ENCODE data around the gene ST6GALNAC5.
"Not testable (repeated sequence)": the region's sequence is repeated elsewhere in the genome, so short reads cannot be mapped to it uniquely, and the experiment has no call there.

The ST6GALNAC5 gene

DNA sequence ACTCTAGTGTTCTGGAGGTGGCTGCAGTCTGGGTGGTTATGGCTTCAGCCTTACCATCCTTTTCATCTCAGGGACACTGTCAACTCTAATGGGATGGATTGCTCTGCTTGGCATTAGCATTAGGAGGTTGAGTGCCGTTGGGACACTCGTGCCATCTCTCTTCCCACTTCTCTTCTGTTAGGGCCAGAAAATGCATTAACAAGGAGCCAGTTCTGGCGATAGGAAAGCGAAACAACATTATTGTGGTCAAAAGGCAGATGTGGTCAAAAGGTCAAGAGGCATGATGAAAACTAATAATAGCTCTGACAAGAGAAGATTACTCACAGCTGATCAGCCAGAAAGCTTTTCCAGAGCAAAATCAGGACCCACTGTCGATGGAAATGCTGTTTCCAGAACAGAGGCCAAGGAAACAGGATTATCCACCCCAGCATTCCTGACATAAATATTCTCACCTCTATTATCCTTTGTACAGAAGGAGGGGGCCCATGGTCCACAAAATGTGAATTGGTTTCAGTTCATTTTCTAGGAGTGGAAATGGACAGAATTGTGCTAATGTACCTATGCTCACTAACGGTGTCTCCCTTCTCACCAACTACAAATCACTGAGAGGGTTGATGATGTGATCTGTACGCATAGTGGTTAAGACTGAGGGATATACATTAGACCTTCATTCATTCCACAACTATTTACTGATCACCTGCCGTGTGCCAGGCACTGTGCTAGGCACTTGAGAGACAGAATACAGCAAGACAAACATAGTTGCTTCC lies 72.0 kb downstream of the ST6GALNAC5 start:
- no peak for DNase-seq

DNA sequence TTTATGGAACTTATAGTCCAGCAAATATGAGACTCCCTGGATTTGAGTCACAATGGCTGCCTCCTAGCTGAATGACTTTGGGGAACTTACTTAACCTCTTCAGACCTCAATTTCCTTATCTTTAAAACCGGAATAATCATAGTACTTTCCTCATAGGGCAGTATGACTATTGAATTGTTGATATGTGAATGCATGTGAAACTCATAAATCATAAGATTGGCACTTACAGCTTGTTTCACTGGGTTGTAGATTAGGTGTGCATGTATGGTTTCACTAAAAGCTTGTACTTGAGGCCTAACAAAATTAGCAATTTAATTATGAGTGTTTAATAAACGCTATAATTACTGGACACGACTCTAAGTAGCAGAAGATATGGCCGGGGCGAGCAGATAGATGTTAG lies 72.5 kb downstream of the ST6GALNAC5 start:
- no peak for DNase-seq

DNA sequence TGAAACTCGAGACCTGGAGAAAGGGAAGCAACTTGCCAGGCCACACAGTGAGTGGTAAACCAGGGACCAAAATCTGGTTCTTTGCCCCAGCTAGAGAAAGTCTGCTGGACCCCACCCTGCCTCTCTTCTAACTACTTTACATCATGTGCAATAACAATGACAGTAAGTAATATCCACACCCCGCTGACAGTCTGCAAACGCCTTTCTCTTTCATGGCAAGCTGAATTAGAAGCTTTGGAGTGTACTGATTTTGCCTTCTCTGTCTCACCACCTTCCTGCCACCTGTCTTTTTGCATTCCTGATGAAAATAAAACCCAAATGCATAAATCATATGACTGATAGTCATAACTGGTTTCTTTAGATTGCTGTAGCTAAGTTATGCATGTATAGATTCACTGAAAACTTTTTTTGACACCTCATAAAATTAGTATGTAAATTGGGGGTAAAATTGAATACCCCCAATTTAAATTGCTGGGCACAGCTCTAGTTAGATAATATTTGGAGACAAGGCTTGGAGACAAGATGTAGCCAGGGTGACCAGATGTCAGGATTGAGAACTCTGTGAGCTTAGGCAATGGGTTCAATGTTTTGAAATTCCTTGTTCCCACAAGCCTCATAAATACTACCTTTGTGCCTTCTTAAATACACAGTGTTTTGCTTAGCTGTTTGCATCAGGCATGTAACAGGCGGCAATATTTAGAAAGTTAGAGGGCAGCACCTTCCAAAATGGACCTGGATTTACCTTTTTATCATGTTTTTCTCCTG lies 73.5 kb downstream of the ST6GALNAC5 start:
- no peak for DNase-seq

- no peak for DNase-seq
Measured at GRCh38 chr1:76942549-76942948, 75.3 kb downstream of the ST6GALNAC5 start.

DNA sequence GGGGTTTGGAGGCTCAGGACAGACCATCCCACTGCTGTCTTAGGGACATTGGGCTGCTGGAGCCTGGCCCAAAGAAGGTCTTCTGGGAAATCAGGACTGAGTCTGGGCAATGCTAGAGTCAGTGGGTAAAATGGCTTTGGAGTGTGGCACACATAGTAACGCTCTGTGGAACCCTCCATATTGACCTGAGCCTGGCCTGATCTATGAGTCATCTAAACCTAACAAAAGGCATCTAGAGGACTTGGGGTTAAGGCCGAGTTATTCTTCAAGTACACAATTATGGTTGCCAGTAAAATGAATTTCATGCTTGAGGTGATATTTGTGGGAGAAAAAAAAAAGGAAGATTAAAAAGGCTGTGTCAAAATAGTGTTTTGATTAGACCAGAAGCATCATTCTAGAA lies 77.7 kb downstream of the ST6GALNAC5 start:
- no peak for DNase-seq

GRCh38 chr1:76948846-76949245 lies 81.6 kb downstream of the ST6GALNAC5 start:
- DNase-seq: no peak

DNA sequence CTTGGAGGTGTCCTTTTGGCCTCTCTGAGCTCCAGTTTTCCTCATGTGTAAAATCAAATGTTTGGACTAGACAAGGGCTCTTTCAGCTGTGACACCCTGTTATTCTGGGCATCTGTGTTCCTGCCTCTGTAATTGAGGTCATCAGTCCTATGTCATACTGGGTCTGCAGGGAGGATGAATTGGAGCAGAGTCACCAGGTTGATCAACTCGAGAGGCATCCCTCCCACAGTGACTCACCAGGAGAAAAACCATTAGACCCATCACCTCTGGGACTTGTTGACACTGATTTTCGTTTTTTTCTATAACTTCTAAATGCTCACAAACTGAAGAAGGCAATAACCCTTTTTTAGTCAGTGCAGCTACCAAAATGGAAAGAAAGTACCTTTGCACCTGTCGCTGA lies 82.2 kb downstream of the ST6GALNAC5 start:
- no peak for DNase-seq

GRCh38 chr1:76950306-76950705 lies 83.0 kb downstream of the ST6GALNAC5 start:
- no peak for DNase-seq

DNA sequence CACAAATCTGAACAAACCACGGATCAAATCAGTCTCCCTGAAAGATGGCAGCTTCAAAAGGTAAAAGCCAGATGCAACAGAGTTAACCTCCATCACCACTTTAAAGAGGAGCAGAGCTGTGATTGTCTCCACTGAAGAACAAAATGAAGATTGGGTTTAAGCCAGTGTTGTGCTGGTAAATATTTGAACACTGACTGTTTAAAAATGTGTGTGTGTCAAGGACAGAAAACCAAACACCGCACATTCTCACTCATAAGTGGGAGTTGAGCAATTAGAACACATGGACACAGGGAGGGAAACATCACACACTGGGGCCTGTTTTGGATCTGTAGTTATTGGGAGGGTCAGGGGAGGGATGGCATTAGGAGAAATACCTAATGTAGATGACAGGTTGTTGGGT lies 83.9 kb downstream of the ST6GALNAC5 start:
- no peak for DNase-seq

DNA sequence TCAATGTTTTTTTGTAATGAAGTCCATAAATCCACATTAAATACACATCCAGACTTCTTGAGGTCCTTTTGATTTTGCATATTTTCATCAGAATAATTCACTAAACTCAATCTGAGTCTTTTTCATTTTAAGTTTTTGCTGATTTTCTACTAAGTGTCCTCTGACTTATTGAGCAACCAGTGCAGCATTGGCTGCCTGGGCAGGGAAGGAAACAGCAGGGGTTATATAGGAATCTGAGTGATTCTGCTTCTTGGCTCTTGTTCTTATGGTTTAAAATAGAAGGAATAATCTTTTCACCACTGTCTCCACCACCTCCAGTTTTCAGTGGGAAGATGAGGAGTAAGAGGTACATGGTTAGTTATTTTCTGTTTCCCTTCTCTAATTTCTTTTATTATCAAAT lies 88.4 kb downstream of the ST6GALNAC5 start:
- no peak for DNase-seq

- DNase-seq: no peak
Measured at GRCh38 chr1:76957961-76958360, 90.7 kb downstream of the ST6GALNAC5 start.

DNA sequence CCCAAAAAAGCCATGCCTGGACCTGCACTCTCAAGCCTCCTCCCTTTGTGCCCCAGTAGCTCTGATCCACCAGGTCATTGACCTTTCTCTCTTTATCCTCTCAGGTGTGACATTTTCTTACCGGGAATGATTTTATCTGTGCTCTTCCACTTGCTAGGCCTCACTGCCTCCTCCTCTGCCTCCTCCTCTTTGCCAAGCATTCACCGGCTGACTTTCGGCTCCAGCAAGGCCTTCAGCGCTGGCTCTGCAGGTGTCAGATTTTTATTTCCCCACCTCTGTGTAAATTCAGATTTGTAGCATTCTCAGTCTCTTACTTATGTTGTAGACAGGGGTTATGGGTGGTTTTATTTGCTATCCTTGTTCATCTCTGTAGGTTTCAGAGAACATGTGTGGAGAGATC lies 91.5 kb downstream of the ST6GALNAC5 start:
- DNase-seq: no peak

GRCh38 chr1:76959556-76959955 lies 92.3 kb downstream of the ST6GALNAC5 start:
- no peak for DNase-seq

DNA sequence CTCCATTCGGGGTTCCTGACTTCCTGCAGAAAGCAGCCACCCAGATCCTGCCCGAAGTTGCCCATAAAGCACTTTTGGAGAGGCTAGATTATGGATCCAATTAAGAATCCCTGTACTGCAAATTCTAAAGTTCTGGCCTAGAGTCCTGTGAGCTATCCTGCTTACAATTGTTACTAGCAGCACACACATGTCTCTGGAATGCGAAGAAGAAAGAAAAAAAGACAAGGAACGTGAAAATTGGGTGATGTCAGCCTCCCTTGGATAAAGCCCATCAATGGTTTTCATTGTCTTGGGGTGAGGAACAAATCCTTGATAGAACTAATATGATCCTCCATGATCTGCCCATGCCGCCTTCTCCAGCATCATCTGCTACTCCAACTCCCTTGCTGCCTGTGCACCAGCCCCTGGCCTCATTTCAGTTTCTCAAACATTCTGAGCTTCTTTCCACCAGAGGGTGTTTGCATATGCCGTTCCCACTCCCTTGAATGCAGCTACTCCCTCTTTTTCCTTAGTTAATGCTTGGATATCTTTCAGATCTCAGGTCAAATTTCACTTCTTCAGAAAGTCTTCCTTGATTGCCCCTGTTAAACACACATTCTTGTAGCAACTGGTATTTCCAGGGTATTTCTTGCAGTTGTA lies 94.0 kb downstream of the ST6GALNAC5 start:
- DNase-seq: no peak

DNA sequence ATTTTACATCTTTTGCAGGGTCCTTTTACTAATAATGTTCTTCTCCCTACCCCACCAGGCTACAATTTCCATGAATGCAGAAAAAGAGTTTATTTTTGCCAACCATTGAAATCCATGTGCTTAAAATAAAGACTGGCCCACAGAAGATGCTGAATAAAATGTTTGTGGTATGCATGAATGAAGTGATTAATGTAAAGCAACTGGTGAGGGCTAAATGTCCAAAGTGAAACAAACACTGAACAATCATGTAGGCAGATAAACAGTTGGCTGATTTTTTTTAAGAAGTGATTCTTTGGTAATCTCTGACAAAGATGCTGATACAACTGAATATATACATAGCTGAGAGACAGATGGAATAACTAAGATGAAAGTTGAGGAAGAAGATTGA lies 94.5 kb downstream of the ST6GALNAC5 start:
- no peak for DNase-seq

DNA sequence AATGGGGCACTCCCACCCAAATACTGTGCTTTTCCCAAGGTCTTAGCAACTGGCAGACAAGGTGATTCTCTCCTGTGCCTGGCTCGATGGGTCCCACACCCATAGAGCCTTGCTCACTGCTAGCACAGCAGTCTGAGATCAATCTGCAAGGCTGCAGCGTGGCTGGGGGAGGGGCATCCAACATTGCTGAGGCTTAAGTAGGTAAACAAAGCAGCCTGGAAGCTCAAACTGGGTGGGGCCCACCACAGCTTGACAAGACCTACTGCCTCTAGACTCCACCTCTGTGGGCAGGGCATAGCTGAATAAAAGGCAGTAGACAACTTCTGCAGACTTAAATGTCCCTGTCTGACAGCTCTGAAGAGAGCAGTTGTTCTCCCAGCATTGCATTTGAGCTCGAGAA lies 114.0 kb downstream of the ST6GALNAC5 start:
- not testable (repeated sequence) for DNase-seq

- no peak for DNase-seq
Measured at GRCh38 chr1:76989976-76990375, 122.7 kb downstream of the ST6GALNAC5 start.

DNA sequence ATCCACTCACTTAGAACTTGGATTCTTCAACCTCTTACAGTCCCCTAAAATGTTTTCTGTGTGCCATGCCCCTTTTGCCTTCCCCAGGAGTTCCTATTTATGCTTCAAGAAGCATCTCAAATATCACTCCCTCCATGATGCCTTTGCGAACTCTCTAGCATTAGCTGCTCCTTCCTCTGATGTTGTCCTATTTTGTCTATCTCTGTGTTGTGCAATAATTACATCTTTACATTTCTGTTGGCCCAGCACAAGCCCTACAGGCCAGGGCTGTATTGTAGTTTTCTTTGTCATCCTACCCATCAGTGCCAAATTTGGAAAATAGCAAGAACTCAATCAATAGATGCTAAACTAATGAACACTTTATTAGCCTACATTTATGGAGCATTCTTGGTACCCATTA lies 125.8 kb downstream of the ST6GALNAC5 start:
- no peak for DNase-seq

DNA sequence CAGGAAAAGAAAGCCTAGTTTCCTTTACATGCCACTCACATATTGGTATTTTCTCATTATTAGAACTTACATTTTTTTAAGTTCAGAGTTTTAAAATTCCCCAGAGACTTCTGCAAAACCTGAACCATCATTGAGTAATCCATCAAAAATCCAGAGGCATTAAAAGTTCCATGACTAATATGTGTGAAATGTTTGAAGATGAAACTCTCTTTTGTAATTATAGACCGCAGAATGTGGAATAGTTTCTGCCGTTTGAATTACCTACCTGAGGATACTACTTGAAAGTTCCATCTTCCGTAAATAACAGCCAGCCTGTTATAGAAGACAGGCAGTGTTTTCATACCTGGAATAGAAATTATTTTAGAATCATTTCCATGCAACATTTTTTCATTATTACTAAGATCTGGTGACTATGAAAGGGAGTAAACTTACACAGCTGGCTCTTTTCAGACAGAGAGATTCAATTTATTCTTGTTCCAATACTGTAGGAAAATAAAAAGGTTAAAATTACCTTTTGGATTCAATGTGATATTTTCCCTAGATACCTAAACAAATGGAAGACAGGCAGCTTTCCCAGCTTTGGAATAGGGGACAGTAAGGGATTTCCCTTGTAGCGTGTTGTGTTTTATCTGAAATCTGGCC lies 131.4 kb downstream of the ST6GALNAC5 start:
- no peak for DNase-seq

GRCh38 chr1:77007675-77008074 lies 140.4 kb downstream of the ST6GALNAC5 start:
- no peak for DNase-seq

DNA sequence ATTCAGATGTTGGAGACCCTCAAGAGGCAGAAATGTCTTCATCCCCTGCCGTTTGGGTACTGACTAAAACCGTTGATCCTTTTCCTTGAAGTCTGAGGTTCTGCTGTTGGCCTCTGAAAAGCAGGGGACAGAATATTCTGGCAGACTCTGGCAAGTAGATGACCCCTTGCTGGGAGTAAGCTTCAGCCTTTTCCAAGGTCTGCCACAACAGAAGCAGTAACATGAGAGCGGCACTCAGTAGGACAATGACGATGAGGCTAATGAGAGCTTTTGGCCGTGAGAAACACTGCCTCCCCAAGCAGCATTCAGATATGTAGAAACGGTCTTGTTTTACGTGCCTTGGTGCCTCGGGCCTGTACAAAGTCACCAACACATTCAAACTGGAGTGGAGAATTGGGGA lies 143.7 kb downstream of the ST6GALNAC5 start:
- no peak for DNase-seq

- no peak for DNase-seq
Measured at GRCh38 chr1:77012066-77012465, 144.8 kb downstream of the ST6GALNAC5 start.

DNA sequence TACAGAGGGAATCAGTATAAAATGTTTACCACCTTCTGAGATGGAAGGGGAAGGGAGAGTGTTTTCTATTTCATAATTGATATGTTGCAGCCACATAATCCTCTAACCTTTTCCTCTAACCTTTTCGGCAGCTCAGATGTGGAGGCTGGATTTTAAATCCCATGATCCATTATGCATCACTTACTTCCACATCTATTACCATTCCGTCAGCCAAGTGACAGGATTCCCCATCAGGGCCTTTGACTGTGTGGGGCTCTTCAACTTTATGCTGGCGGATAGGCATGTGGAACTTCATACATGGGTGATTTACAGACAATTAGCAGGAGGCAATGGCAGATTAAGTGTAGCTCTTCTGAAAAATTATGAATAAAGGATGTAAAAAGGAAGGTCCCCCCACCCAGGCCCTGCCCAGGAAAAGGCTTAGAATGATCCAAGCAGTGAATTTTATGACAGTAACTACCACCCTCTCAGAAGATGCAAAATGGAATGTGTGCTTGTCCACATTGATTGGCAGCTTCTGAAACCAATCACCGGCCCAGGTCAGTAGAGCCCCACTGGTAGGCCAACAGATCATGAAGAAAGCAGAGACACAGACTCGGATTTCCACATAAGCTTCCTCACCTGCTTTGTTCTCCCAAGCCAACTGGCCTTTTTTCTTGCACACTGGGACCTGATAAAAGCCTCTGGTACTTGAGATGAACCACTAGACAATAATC lies 147.0 kb downstream of the ST6GALNAC5 start:
- DNase-seq: no peak
